AG10803 (cell line): ENCODE data around the gene ANGEL2.
"Not testable (repeated sequence)": the region's sequence is repeated elsewhere in the genome, so short reads cannot be mapped to it uniquely, and the experiment has no call there.

Source experiments
- DNase-seq: peaks from one replicate; pipeline ENCODE4 v3.0.0; 2010; ENCODE audit warnings: low read depth
- H3K4me3 ChIP-seq: 2 replicates; pipeline ENCODE4 v1.5.1; 2011; ENCODE audit warnings: mild to moderate bottlenecking, low read length, control low read depth
- CTCF ChIP-seq: conservative IDR thresholded peaks from 2 replicates; pipeline ENCODE4 v1.5.1; 2011; ENCODE audit warnings: mild to moderate bottlenecking, low read length, control low read depth, inconsistent platforms

Gene ANGEL2

GRCh38 chr1:213017447-213018273 lies 2.0 kb upstream of the ANGEL2 start:
- no peak for TF ChIP-seq CTCF
- DNase-seq: no peak
- no peak overlapping the region for H3K4me3 ChIP-seq

- H3K4me3 ChIP-seq: peak overlapping the region; percentile 88
- DNase-seq: peak; percentile 41
- no peak for TF ChIP-seq CTCF
These were observed 1.0 kb downstream of the ANGEL2 start for GRCh38 chr1:213014642-213015041.

GRCh38 chr1:213008564-213008963 lies 7.1 kb downstream of the ANGEL2 start:
- no peak overlapping the region for H3K4me3 ChIP-seq
- TF ChIP-seq CTCF: no peak
- no peak for DNase-seq

- no peak for DNase-seq
- no peak overlapping the region for H3K4me3 ChIP-seq
- no peak for TF ChIP-seq CTCF
These were observed 12.4 kb downstream of the ANGEL2 start for GRCh38 chr1:213003256-213003655.

GRCh38 chr1:212994926-212995325 lies 20.7 kb downstream of the ANGEL2 start:
- no peak for TF ChIP-seq CTCF
- no peak for DNase-seq
- no peak overlapping the region for H3K4me3 ChIP-seq

GRCh38 chr1:212993960-212994359 lies 21.7 kb downstream of the ANGEL2 start:
- not testable (repeated sequence) for DNase-seq, H3K4me3 ChIP-seq

GRCh38 chr1:212990276-212990675 lies 25.4 kb downstream of the ANGEL2 start:
- DNase-seq: no peak
- no peak for TF ChIP-seq CTCF
- H3K4me3 ChIP-seq: no peak overlapping the region
